LHCN-M2 (cell line): ENCODE data around the gene CDC16. TPM values are rescaled to one million over a fixed set of nuclear protein-coding genes. Genes with fewer than 3 reads are reported as not detected.
"Not testable (repeated sequence)": the region's sequence is repeated elsewhere in the genome, so short reads cannot be mapped to it uniquely, and the experiment has no call there.

Source experiments
- DNase-seq: peaks from one replicate; pipeline ENCODE4 v3.0.0-alpha.2; 2012; ENCODE audit warnings: low read depth
- total RNA-seq: library from RNA; depleted of rRNA; stranded (reverse); fragments of >200 nt; gene quantifications from 2 replicates; pipeline ENCODE4 v1.2.3, GENCODE V29; 2014

CDC16 gene
- total RNA-seq, 1 experiment from 2014 or later, result 44.7 TPM

- no peak for DNase-seq
Observed at GRCh38 chr13:114227528-114227927, 7.2 kb upstream of the CDC16 start.

- no peak for DNase-seq
Observed at GRCh38 chr13:114228176-114228575, 6.5 kb upstream of the CDC16 start.

- no peak for DNase-seq
Observed at GRCh38 chr13:114229506-114229905, 5.2 kb upstream of the CDC16 start.

- no peak for DNase-seq
Observed at GRCh38 chr13:114230117-114230516, 4.6 kb upstream of the CDC16 start.

- DNase-seq, result no peak
Observed at GRCh38 chr13:114230575-114230974, 4.1 kb upstream of the CDC16 start.

- no peak for DNase-seq
Observed at GRCh38 chr13:114231886-114232285, 2.8 kb upstream of the CDC16 start.

- DNase-seq, result no peak
Observed at GRCh38 chr13:114234266-114234644, 442 bp upstream of the CDC16 start.

- DNase-seq, result peak; percentile 21
Observed at GRCh38 chr13:114235697-114236096, 1.0 kb downstream of the CDC16 start.

- DNase-seq, result no peak
Observed at GRCh38 chr13:114236227-114236626, 1.5 kb downstream of the CDC16 start.

- no peak for DNase-seq
Observed at GRCh38 chr13:114237415-114238112, 2.9 kb downstream of the CDC16 start.

GRCh38 chr13:114241918-114242317 is 7.2 kb downstream of the CDC16 start:
- DNase-seq, result no peak

GRCh38 chr13:114243971-114244370 is 9.3 kb downstream of the CDC16 start:
- no peak for DNase-seq

- DNase-seq, result no peak
Observed at GRCh38 chr13:114244637-114245036, 9.9 kb downstream of the CDC16 start.

GRCh38 chr13:114248011-114248410 is 13.3 kb downstream of the CDC16 start:
- DNase-seq, result peak; percentile 19

GRCh38 chr13:114249077-114249476 is 14.4 kb downstream of the CDC16 start:
- DNase-seq, result no peak

- DNase-seq, result not testable (repeated sequence)
Observed at GRCh38 chr13:114251639-114252440, 17.1 kb downstream of the CDC16 start.

- no peak for DNase-seq
Observed at GRCh38 chr13:114256547-114256946, 21.9 kb downstream of the CDC16 start.

- DNase-seq, result no peak
Observed at GRCh38 chr13:114257014-114257413, 22.3 kb downstream of the CDC16 start.

- no peak for DNase-seq
Observed at GRCh38 chr13:114258589-114258988, 23.9 kb downstream of the CDC16 start.

- no peak for DNase-seq
Observed at GRCh38 chr13:114259374-114259773, 24.7 kb downstream of the CDC16 start.

- no peak for DNase-seq
Observed at GRCh38 chr13:114259974-114260373, 25.3 kb downstream of the CDC16 start.

- no peak for DNase-seq
Observed at GRCh38 chr13:114260814-114261213, 26.1 kb downstream of the CDC16 start.

GRCh38 chr13:114261328-114261965 is 26.8 kb downstream of the CDC16 start:
- DNase-seq, result no peak
